Activated CD4-positive, CD25-positive, alpha-beta regulatory T cell (primary cell): ENCODE results near the gene NCBP3.
"Not testable (repeated sequence)": the region's sequence is repeated elsewhere in the genome, so short reads cannot be mapped to it uniquely, and the experiment has no call there.

Experiments used
- DNase-seq, 4 experiments: peaks; one replicate each; lab custom pipeline; 2025; lab: John Stamatoyannopoulos, UW

NCBP3 gene

GRCh38 chr17:3846437-3847164, 555 bp upstream of the NCBP3 start:
- DNase-seq: no peak

GRCh38 chr17:3845291-3845620, 790 bp downstream of the NCBP3 start:
- peak in 1 of 4 experiments; percentile 14 for DNase-seq

GRCh38 chr17:3844556-3844955, 1.5 kb downstream of the NCBP3 start:
- not testable (repeated sequence) for DNase-seq

- peak in 3 of 4 experiments; percentile 7 to 14 (median 12) for DNase-seq
Measured at GRCh38 chr17:3843935-3844516, 2.0 kb downstream of the NCBP3 start.

GRCh38 chr17:3838206-3838605, 7.8 kb downstream of the NCBP3 start:
- no peak for DNase-seq

GRCh38 chr17:3836551-3836950, 9.5 kb downstream of the NCBP3 start:
- no peak for DNase-seq

- no peak for DNase-seq
Measured at GRCh38 chr17:3835410-3836229, 10.4 kb downstream of the NCBP3 start.

GRCh38 chr17:3834811-3835210, 11.2 kb downstream of the NCBP3 start:
- DNase-seq: no peak

DNA sequence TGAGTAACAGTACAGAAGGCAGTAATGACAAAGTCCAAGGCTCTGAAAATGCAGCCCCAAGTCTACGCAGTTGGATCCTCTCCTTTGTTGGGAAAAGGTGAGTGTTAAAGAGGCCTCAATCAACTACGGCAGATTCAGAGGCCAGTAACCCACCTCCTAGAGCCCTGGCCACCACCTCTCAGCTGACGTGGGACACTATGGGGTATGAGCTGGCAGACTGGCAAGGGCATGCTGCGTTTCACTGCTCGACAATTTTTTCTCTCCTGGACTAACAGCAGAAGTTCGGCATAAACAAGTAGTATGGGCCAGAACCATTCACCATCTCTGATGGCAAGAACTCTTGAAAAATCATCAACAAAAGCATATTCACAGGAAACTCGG, 17.2 kb downstream of the NCBP3 start:
- DNase-seq: no peak

DNA sequence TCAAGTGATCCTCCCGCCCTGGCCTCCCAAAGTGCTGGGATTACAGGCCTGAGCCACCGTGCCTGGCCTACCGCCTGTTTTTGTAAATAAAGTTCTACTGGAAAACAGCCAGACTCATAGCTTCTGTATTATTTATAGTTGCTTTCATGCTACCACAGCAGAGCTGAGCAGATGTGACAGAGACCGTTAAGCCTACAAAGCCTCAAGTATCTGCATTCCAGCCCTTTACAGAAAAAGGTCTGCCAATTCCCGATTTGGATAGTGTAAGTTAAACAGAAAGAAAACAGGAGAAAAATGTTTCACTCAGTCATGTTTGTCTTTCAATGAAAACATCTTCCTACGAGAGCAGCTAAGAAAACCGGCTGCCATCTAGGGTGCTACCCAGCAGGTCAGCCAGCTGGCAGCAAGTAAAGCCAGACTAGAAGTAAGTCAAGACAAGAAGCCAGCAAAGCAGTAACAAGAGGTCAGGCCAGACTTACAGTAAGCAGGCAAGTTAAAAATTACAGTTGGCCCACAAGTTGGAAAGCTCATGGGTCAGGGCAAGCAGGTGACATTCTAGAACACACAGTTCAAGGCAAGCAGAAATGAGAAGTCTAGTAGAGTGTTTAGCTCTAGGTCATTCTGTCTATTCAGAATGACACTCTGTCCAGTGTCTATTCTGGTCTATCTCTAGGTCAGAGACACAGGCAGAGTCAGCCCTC, 17.7 kb downstream of the NCBP3 start:
- no peak for DNase-seq

- peak; percentile 35 to 61 (median 46) for DNase-seq
Measured at GRCh38 chr17:3827124-3827773, 18.8 kb downstream of the NCBP3 start.

GRCh38 chr17:3826191-3826590, 19.9 kb downstream of the NCBP3 start:
- no peak for DNase-seq

GRCh38 chr17:3821101-3821500, 24.9 kb downstream of the NCBP3 start:
- no peak for DNase-seq

DNA sequence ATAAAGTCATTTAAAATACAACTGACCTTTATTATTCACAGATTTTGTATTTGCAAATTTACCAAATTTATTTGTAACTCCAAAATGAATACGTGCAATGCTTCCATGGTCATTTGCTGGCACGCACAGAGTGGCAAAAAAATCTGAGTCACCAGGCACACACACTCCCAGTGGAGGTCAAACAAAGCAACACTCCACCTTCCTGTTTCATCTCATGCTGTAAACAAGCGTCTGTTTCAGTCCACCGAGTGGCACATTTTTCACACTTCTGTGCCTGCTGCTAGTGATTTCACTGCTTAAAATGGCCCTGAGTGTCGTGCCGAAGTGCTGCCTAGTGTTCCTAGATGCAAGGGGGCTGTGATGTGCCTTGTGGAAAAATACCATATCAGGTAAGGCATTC, 27.3 kb downstream of the NCBP3 start:
- DNase-seq: no peak

- no peak for DNase-seq
Measured at GRCh38 chr17:3817851-3818605, 28.0 kb downstream of the NCBP3 start.

DNA sequence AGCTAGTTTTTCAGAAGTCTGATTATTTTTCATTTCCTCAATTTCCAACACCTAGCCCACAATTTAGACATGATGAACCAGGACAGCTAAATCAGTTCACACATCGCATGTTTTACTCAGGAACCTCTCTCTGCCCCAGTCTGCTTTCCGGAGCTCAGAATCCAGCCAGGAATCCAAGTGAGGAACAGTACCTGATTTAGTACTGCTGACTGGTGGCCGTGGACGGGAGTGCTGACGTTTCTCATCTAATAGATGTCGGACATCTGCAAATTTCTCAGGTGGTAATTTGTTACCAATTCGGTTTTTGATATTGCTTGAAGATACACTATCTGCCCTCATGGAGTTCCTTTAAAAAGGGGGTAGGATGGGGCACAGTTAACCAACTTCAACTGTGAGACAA, 30.1 kb downstream of the NCBP3 start:
- DNase-seq: no peak

GRCh38 chr17:3815122-3815521, 30.9 kb downstream of the NCBP3 start:
- DNase-seq: no peak

GRCh38 chr17:3814361-3814760, 31.7 kb downstream of the NCBP3 start:
- DNase-seq: no peak

GRCh38 chr17:3813171-3813570, 32.9 kb downstream of the NCBP3 start:
- DNase-seq: no peak

GRCh38 chr17:3812771-3813170, 33.3 kb downstream of the NCBP3 start:
- no peak for DNase-seq

DNA sequence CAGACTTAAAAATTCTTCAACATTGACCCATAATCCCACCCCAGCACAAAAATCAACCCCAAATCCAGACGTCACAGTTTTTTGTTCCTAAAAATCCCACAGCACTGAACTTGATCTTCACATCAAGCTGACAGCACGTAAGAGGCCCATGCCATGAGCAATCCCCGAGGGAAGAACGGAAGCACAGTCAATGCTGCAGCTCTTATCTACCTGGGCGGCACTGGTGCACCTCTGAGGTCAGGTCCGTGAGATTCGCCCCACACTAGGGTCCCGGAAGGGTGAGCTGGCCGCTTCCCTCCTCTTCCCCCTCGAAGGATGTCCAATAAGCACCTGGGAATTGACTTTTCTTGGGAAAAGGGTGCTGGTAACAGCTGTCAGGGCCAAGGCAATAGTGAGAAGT, 33.8 kb downstream of the NCBP3 start:
- DNase-seq: no peak
